CD4-positive, alpha-beta T cell treated with Interferon gamma for 1 hour (primary cell): ENCODE measurements around the gene FHL1.
"Not testable (repeated sequence)": the region's sequence is repeated elsewhere in the genome, so short reads cannot be mapped to it uniquely, and the experiment has no call there.

Source experiments
- DNase-seq: peaks from one replicate; pipeline ENCODE4 v3.0.0-alpha.2; 2020

The FHL1 gene

DNA sequence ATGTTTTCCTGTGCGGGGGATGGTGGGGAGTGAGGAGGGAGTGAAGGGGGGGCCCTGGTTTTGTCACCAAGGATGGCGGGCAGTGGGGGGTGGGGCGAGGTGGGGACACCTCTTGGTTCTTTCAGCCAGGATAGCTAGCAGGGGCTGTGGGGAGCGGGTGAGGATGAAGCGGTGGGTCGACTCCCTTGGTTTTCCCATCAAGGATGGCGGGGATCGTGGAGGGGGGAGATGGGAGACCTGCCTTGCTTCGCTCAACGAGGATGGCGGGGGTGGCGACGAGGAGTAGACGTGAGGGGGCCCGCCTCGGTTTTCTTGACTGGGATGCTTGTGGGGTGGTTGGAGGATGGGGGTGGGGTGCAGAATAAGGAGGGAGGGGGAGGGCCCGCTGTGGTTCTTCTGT is 643 bp downstream of the FHL1 start:
- DNase-seq = no peak

- DNase-seq = no peak
Observed at GRCh38 chrX:136148391-136148790, 1.1 kb downstream of the FHL1 start.

DNA sequence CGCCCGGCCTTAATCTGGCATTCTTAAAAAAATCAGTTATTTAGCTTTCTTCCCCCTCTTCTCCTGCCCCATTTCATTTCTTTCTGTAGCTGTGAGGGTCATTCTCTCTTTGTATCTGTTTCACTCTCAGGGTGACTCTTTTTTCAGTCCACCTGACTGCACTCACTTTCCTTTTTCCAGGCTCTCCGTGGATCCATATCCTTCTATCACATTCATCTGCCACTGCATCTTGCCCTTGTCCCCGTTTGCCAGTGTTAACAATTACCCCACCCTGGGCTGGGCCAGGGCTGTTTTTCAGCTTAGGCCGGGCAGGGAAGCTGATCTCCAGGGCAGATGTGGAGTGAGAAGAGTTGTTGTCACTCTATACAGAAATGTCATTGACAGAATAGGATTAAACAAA is 7.7 kb downstream of the FHL1 start:
- no peak for DNase-seq

GRCh38 chrX:136156560-136157117 is 9.3 kb downstream of the FHL1 start:
- DNase-seq = no peak

DNA sequence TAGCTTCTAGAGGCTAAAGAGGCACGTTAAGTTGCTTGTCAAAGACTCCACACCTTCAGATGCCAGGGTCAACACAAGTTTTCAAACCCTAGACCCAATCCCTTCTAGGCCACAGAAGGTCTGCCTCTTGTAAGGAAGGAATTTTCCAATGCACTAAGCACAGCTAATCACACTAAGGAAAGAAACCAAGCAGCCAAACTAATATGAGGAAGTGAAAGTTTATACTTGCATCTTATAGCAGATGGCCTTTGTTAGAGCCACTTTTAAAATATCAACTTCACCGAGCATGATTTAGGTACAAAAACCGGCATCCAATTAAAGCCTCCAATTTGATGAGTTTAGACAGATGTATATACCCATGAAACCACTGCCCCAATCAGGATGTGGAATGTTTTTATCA is 9.9 kb downstream of the FHL1 start:
- no peak for DNase-seq

- DNase-seq = no peak
Observed at GRCh38 chrX:136158685-136159084, 11.4 kb downstream of the FHL1 start.

DNA sequence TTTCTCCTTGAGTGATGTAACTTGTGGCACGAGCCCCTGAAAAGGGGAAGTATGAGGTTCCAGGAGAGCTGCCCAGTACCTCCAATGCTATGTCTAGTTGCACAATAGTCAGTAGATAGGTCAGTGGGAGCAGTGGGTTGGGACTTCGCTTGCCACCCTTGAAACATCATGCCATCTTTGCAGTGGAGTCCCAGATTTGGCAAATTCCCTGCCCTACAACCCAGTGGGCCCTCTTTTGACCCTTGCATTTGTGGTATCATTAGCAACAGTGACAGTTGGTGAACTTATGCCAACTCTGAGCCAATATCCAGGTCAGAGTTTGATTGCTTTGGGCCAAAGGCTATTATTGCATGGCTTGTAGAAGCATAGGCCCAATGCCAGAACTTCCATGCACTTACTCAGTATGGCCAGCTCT is 12.3 kb downstream of the FHL1 start:
- no peak for DNase-seq

DNA sequence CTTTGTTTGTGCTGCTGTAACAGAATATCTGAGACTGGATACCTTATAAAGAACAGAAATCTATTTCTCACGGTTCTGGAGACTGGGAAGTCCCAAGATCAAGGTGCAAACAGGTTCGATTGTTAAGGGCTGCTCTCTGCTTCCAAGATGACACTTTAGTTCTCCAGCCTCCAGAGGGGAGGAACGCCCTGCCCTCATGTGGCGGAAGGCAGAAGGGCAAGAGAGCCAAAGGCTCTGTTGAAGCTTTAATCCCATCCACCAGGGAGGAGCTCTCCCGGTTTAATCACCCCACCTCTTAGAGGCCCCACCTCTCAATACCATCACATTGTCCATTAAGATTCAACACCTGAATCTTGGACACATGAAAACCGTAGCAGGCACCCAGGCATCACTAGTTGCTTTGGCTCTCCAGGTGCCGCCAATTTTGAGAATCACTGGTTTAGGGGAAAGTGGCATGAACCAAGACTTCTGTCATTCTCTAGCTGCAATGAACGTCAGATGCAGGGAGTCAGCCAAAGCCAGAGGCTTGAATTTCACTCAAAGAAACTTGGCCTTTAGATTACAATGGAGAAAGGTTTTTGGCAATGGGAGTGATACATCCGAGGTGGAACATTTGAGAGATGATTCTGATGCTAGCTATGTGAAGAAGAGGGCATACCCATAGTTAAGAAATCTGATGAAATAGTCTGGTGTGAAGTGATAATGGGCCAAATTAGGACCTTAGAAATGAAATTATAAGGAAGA is 15.7 kb downstream of the FHL1 start:
- DNase-seq = peak; percentile 15

GRCh38 chrX:136163689-136164088 is 16.4 kb downstream of the FHL1 start:
- DNase-seq = no peak

DNA sequence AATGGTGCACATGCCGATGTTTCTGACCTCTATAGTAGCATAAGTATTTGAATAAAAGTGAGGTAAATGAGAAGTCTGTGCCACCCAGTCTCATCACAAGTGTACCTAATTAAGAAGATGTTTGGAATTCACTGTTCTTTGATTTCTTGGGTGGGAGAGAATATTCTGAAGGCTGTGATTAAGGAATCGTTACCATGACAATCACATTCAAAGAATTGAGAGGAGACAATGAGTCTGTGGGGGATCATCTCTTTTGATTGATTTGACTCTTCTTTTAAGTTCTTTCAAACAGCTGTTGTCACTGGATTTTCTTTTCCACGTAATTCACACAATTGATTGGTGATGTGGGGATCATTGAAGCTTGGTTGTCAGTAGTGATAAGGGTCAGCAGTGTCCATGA is 18.1 kb downstream of the FHL1 start:
- DNase-seq = no peak

DNA sequence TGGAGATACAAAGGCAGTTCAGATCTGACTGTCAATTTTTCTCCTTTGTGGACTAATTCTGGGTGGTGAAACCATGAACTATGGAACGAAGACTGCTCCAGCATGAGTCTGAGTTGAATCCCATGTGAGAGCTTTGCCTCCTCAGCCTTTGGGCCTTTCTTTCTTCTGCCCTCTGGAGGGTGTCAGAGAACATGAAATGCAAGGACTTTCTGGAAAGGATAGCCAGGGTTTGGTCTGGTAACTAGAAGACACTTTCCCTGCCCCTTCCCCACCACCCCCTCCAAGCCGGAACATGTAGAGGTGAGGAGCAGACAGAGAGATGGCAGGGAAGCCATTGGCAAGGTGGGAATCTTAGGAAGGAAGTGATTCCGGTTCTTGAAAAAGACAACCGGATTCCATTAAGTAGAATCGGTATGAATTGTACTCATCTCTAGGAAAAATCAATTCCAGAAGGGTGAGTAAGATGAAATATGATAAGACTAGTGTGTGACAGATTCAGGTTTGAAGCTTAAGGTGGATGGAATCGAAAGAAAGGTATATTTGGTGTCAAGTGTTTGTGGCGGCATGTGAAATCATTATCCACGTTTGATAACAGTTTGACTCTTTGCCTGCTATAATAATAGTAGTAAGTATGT is 19.0 kb downstream of the FHL1 start:
- no peak for DNase-seq

GRCh38 chrX:136167989-136168388 is 20.7 kb downstream of the FHL1 start:
- DNase-seq = not testable (repeated sequence)

DNA sequence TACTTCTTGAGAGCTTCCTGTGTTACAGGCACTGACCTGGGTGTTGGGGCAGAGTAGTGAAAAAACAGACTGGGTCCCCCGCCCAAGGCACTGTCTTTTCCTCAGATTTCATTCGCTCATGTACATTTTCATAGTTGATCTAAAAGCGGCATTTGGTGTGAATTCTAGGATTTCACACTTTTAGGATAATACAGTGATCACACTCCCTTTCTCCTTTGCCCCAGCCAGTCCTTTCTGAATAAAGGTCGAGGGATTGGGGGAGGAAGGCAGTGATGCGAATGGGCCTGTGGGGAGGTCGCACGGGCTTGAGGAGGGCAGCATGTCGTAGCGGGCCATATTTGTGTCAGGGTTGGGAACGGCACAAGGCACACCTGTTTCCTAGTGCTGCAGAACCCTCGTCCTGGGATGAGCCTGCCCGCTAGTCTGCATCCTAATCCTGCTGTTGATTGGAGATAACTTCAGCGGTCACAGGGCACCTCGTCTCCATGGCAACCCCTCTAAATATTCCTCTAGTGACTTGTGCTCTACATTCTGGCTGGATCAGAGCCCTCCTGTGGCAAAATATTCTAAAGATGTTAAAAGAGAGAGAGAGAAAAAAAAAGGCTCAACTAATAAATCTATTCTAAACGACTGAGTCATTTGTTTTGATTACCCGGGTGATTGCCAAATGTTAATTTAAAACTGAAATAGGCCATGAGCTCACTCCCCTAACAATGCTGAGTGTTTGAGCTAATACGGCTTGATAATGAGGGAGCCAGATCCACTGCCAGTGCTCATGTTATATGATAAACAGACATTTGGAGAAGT is 21.8 kb downstream of the FHL1 start:
- no peak for DNase-seq

- DNase-seq = no peak
Observed at GRCh38 chrX:136170139-136170800, 22.9 kb downstream of the FHL1 start.

DNA sequence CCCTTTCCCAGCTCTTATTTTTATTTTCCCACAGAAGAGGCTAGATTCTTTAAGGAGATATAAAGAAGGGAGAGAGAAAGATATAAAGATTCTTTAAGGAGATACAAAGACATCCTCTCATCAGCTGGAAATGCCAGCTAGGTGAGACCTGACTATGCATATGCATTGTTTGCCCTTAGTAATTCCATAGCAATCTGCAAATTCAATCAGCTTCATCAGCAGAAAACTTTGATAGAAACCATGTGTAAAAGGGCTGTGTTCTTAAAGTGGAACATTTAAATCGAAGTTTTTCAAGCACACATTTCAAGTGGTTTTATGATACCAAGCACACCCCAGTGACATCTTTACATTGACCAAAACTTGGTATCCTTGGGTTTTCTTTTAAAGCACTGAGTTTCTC is 24.1 kb downstream of the FHL1 start:
- DNase-seq = no peak

DNA sequence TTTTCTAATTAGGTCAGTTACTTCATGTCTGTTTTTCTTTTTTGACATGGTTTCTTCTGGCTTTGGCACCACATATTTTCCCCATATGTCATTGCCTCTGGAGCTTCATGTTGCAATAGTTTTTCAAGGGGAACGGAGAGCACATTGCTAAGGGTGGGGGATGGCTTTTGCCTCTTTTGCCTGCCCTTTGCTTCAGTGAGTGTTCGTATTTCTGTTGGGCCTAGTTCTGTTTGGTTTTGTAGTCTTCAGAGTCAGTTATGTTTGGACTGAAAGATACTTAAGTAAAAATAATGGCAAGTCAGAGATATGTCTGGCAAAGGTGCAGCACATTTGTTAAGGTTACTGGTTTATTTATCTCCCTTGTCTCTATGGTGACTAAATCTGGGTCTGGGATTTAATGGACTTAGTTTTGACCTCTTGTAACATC is 29.1 kb downstream of the FHL1 start:
- no peak for DNase-seq

DNA sequence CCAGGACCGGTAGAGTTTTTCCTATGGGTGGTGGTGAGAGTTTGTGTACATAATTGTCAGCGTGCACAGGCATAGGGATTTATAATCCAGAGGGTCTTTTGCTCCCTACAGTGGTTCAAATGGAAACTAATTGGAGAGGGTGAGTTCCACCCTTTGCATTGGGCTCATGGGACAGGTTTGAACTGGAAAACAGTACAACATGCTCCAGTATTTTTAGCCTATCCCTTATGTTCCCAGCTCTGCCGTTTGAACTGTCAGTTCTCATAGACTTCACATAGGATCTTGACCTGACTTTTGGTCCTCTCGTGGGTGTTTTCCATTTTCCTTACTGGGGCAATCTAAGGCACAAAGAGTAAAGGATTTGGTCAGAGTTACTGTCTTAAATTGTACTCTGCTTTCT is 31.8 kb downstream of the FHL1 start:
- no peak for DNase-seq

- DNase-seq = no peak
Observed at GRCh38 chrX:136182414-136182813, 35.1 kb downstream of the FHL1 start.

DNA sequence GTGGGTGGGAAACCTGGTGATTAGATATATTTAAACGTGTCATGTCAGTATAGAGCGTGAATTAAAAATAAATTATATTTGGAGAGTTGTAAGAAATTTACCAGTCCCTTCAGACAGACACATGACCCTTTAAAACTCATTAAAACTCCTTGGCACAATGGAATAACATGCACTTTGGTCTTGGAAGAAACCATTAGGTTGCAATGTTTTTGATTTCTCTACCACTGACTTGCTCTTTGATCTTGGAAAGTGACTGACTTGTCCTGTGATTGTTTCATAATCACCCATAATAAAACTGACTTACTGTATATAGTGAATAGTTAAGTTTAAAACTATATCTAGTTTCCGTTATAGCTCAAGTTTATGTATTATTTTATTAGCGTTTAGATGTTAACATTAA is 35.8 kb downstream of the FHL1 start:
- no peak for DNase-seq

- DNase-seq = no peak
Observed at GRCh38 chrX:136183917-136184316, 36.6 kb downstream of the FHL1 start.

DNA sequence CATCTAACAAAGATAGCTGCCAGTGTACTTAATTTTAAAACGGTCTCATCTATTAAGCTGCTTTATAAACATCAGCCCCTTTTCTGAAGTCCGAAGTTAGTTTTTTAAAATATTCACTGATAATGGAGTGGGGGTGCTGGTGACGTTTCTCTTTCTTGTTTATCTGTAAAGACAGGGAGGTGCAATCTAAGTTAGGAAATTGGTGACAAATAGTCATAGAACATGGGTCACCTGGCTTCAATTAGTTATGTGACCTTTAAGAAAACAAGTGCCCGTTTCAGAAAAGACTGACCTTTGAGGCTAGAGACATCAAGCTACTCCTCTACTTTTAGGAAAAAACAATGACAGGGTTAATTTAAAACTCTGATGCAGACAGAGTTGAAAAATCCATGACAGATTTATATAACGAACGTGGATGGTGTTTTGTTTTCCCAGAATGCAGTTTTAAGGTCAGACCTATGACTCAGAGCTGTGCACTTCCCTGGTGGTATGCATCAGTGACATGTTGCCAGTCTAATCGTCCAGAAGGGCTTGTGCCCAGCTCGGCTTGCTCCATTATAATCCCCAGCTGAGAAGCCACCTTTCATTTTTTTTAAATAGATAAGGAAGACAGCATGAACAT is 38.2 kb downstream of the FHL1 start:
- no peak for DNase-seq

DNA sequence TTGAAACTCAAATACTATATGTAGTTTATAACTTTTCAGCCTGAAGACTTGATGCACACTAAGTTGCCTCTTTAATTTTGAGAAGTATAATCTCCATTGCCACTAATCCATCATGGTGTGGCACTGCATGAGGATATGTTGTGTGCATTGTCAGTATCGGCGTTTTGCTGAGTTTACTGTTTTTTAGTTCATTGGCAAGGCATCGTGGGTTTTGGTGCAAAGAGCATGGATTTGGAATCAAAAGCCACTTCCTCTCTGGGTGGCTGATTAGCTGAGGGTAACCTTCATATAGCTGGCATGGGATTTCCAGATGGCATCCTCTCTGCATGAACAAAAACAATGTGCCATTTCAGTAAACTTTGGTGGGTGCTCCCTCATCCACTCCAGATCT is 38.7 kb downstream of the FHL1 start:
- no peak for DNase-seq

DNA sequence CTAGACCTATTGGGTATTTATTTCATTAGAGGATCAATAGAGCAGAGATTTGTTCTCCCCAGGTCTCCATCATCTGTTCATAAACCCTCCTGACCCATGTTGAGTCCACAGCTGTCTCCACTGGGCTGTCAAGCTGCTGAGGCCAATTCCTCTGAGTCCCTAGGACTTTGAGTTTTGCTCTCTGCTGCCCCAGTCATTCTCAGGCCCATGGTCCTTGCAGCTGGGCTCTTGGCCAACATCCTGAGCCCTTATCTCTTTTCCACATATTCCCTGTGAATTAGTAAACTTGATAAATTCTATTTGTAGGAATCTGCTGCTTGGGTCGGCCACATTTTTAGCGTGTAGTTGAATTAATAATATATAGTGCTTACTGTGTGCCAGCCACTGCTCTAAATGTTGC is 41.9 kb downstream of the FHL1 start:
- no peak for DNase-seq
